ENCODE data around the gene TMEM247.

DNA sequence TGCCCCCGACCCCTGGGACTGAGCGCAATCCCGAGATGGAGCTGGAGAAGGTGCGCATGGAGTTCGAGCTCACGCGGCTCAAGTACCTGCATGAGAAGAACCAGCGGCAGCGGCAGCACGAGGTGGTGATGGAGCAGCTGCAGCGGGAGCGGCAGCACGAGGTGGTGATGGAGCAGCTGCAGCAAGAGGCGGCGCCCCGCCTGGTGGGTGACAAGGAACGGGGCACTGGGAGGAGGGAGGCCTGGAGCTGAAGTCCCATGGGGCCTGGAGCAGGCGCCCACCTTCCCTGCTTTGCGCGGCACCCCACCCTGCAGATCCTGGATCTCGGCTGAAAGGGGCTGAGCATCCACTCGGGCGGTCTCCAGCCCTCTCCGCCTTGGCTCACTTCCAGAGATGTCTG, 1.2 kb downstream of the TMEM247 start:
- TF ChIP-seq ARNTL (CRISPR knock-in tag; IDR thresholded peaks at IDR 0.05; ENCODE audit: borderline replicate concordance, low read depth) (no peak), GLIS3 (CRISPR knock-in tag; IDR thresholded peaks at IDR 0.05) (no peak), BACH2 (CRISPR knock-in tag; IDR thresholded peaks at IDR 0.05; ENCODE audit: borderline replicate concordance) (no peak), ZFP30 (CRISPR knock-in tag; IDR thresholded peaks at IDR 0.05) (no peak), TOX (CRISPR knock-in tag; IDR thresholded peaks at IDR 0.05; ENCODE audit: borderline replicate concordance) (no peak), CSDC2 (CRISPR knock-in tag; IDR thresholded peaks at IDR 0.05) (no peak), ZNF70 (CRISPR knock-in tag; IDR thresholded peaks at IDR 0.05) (no peak), ZFP3 (CRISPR knock-in tag; IDR thresholded peaks at IDR 0.05) (no peak)
- TF ChIP-seq, protein P1, sequence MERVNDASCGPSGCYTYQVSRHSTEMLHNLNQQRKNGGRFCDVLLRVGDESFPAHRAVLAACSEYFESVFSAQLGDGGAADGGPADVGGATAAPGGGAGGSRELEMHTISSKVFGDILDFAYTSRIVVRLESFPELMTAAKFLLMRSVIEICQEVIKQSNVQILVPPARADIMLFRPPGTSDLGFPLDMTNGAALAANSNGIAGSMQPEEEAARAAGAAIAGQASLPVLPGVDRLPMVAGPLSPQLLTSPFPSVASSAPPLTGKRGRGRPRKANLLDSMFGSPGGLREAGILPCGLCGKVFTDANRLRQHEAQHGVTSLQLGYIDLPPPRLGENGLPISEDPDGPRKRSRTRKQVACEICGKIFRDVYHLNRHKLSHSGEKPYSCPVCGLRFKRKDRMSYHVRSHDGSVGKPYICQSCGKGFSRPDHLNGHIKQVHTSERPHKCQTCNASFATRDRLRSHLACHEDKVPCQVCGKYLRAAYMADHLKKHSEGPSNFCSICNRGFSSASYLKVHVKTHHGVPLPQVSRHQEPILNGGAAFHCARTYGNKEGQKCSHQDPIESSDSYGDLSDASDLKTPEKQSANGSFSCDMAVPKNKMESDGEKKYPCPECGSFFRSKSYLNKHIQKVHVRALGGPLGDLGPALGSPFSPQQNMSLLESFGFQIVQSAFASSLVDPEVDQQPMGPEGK (CRISPR knock-in tag; IDR thresholded peaks at IDR 0.05; ENCODE audit: borderline replicate concordance) = no peak
- TF ChIP-seq, protein P2, sequence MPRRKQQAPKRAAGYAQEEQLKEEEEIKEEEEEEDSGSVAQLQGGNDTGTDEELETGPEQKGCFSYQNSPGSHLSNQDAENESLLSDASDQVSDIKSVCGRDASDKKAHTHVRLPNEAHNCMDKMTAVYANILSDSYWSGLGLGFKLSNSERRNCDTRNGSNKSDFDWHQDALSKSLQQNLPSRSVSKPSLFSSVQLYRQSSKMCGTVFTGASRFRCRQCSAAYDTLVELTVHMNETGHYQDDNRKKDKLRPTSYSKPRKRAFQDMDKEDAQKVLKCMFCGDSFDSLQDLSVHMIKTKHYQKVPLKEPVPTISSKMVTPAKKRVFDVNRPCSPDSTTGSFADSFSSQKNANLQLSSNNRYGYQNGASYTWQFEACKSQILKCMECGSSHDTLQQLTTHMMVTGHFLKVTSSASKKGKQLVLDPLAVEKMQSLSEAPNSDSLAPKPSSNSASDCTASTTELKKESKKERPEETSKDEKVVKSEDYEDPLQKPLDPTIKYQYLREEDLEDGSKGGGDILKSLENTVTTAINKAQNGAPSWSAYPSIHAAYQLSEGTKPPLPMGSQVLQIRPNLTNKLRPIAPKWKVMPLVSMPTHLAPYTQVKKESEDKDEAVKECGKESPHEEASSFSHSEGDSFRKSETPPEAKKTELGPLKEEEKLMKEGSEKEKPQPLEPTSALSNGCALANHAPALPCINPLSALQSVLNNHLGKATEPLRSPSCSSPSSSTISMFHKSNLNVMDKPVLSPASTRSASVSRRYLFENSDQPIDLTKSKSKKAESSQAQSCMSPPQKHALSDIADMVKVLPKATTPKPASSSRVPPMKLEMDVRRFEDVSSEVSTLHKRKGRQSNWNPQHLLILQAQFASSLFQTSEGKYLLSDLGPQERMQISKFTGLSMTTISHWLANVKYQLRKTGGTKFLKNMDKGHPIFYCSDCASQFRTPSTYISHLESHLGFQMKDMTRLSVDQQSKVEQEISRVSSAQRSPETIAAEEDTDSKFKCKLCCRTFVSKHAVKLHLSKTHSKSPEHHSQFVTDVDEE (CRISPR knock-in tag; IDR thresholded peaks at IDR 0.05) = no peak
- TF ChIP-seq, protein P3, sequence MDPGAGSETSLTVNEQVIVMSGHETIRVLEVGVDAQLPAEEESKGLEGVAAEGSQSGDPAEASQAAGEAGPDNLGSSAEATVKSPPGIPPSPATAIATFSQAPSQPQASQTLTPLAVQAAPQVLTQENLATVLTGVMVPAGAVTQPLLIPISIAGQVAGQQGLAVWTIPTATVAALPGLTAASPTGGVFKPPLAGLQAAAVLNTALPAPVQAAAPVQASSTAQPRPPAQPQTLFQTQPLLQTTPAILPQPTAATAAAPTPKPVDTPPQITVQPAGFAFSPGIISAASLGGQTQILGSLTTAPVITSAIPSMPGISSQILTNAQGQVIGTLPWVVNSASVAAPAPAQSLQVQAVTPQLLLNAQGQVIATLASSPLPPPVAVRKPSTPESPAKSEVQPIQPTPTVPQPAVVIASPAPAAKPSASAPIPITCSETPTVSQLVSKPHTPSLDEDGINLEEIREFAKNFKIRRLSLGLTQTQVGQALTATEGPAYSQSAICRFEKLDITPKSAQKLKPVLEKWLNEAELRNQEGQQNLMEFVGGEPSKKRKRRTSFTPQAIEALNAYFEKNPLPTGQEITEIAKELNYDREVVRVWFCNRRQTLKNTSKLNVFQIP (CRISPR knock-in tag; IDR thresholded peaks at IDR 0.05; ENCODE audit: borderline replicate concordance, low read depth) = no peak
- TF ChIP-seq, protein P4, sequence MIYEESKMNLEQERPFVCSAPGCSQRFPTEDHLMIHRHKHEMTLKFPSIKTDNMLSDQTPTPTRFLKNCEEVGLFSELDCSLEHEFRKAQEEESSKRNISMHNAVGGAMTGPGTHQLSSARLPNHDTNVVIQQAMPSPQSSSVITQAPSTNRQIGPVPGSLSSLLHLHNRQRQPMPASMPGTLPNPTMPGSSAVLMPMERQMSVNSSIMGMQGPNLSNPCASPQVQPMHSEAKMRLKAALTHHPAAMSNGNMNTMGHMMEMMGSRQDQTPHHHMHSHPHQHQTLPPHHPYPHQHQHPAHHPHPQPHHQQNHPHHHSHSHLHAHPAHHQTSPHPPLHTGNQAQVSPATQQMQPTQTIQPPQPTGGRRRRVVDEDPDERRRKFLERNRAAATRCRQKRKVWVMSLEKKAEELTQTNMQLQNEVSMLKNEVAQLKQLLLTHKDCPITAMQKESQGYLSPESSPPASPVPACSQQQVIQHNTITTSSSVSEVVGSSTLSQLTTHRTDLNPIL (CRISPR knock-in tag; IDR thresholded peaks at IDR 0.05; ENCODE audit: low read depth) = no peak
